H1 (cell line): Measurements from ENCODE around the gene RARRES1. TPM values are rescaled to one million over a fixed set of nuclear protein-coding genes. Genes with fewer than 3 reads are reported as not detected.

ENCODE experiments used
- CTCF ChIA-PET: fragments of 300-600 bp; sonication (Branson Sonifier 250); formaldehyde crosslinking; loops from one replicate; lab custom pipeline; 2021; ENCODE audit not compliant: partially characterized antibody; lab: Charles Lee
- POLR2A ChIA-PET: fragments of 300-600 bp; sonication (Branson Sonifier 250); formaldehyde crosslinking; loops from one replicate; lab custom pipeline; 2021; ENCODE audit warnings: inconsistent platforms; ENCODE audit not compliant: partially characterized antibody; lab: Charles Lee
- DNase-seq, 2 experiments: peaks; one replicate each; pipeline versions ENCODE4 v3.0.0 to v3.0.0-alpha.2; 2010 to 2022; ENCODE audit warnings: low spot score in 2 of 2, low read depth in 1 of 2, mixed read lengths in 1 of 2
- FAIRE-seq: peaks from 2 replicates; lab custom pipeline; 2011; peaks lifted over from hg19 to GRCh38; lab: Jason Lieb, UNC
- H2AFZ ChIP-seq: 2 replicates; pipeline ENCODE4 v1.8.1; 2012; ENCODE audit warnings: low read length, inconsistent platforms
- H2AK5ac ChIP-seq: 2 replicates; pipeline ENCODE4 v1.6.1; 2013; ENCODE audit warnings: low read depth, low read length
- H2BK120ac ChIP-seq: replicated peaks from 2 replicates; pipeline ENCODE3; 2013; ENCODE audit warnings: low read depth, low read length, inconsistent platforms
- H2BK12ac ChIP-seq: 2 replicates; pipeline ENCODE4 v1.6.1; 2013; ENCODE audit warnings: low read depth, low read length
- H2BK15ac ChIP-seq: 2 replicates; pipeline ENCODE4 v1.6.1; 2013; ENCODE audit warnings: low read length
- H2BK20ac ChIP-seq: 2 replicates; pipeline ENCODE4 v1.6.1; 2013; ENCODE audit warnings: low read length
- H2BK5ac ChIP-seq: 2 replicates; pipeline ENCODE4 v1.6.1; 2013; ENCODE audit warnings: low read depth, low read length
- H3K14ac ChIP-seq: 2 replicates; pipeline ENCODE4 v1.6.1; 2013; ENCODE audit warnings: inconsistent platforms; ENCODE audit not compliant: insufficient read length
- H3K18ac ChIP-seq: 2 replicates; pipeline ENCODE4 v1.6.1; 2013; ENCODE audit warnings: low read length; ENCODE audit errors: extremely low read depth
- H3K23ac ChIP-seq: 2 replicates; pipeline ENCODE4 v1.6.1; 2013; ENCODE audit warnings: inconsistent platforms; ENCODE audit not compliant: insufficient read length
- H3K23me2 ChIP-seq: 2 replicates; pipeline ENCODE4 v1.6.1; 2013; ENCODE audit warnings: low read depth, low read length
- H3K27ac ChIP-seq: 2 replicates; pipeline ENCODE4 v1.6.1; 2011; ENCODE audit warnings: low read depth, low read length, inconsistent platforms
- H3K27me3 ChIP-seq, 4 experiments: replicated peaks in 1 of 4; 1 replicate in 1 of 4; 2 replicates in 3 of 4; pipeline versions ENCODE4 v1.6.1 to v1.8.1; 2011 to 2013; ENCODE audit warnings: low read length in 3 of 4, mild to moderate bottlenecking in 3 of 4, inconsistent platforms in 2 of 4, mixed read lengths in 2 of 4, moderate library complexity in 1 of 4; ENCODE audit not compliant: control insufficient read depth in 3 of 4, insufficient read depth in 3 of 4; ENCODE audit errors: extremely low read depth in 1 of 4
- H3K36me3 ChIP-seq, 4 experiments: 2 replicates each; pipeline versions ENCODE4 v1.6.1 to v1.8.1; 2011 to 2013; ENCODE audit warnings: mild to moderate bottlenecking in 4 of 4, low read length in 3 of 4, moderate library complexity in 2 of 4, control low read depth in 1 of 4, inconsistent platforms in 1 of 4; ENCODE audit not compliant: insufficient read depth in 4 of 4, control insufficient read depth in 2 of 4
- H3K4ac ChIP-seq: replicated peaks from 2 replicates; pipeline ENCODE3; 2013; ENCODE audit warnings: low read length, low read depth, mixed read lengths, inconsistent platforms; ENCODE audit not compliant: insufficient read length
- H3K4me1 ChIP-seq, 4 experiments: replicated peaks in 1 of 4; 1 replicate in 1 of 4; 2 replicates in 3 of 4; pipeline versions ENCODE4 v1.6.1 to v1.8.1; 2011 to 2013; ENCODE audit warnings: low read length in 3 of 4, inconsistent platforms in 2 of 4, mixed read lengths in 1 of 4; ENCODE audit not compliant: insufficient read depth in 4 of 4, control insufficient read depth in 3 of 4
- H3K4me2 ChIP-seq, 2 experiments: 2 replicates each; pipeline versions ENCODE4 v1.6.1 to v1.8.1; 2011 to 2013; ENCODE audit warnings: low read depth in 2 of 2, low read length in 2 of 2, control low read depth in 1 of 2, inconsistent platforms in 1 of 2, mild to moderate bottlenecking in 1 of 2; ENCODE audit not compliant: insufficient read depth in 1 of 2
- H3K4me3 ChIP-seq, 4 experiments: fragments of 200-600, 300-600 bp in 1 of 4; sonication (generic), shearing (Covaris generic), sonication (Bioruptor Twin) in 1 of 4; 2 replicates each; pipeline versions ENCODE4 v1.5.1 to v1.8.1; 2011 to 2016; ENCODE audit warnings: low read length in 4 of 4, low read depth in 3 of 4, control low read depth in 2 of 4, inconsistent platforms in 2 of 4, mild to moderate bottlenecking in 2 of 4, mixed read lengths in 1 of 4, moderate library complexity in 1 of 4; ENCODE audit not compliant: insufficient read depth in 2 of 4; ENCODE audit errors: extremely low read depth in 1 of 4
- H3K56ac ChIP-seq: replicated peaks from 2 replicates; pipeline ENCODE3; 2013; ENCODE audit warnings: low read depth, mild to moderate bottlenecking, mixed read lengths, low read length, inconsistent platforms; ENCODE audit not compliant: insufficient read length
- H3K79me1 ChIP-seq: 2 replicates; pipeline ENCODE4 v1.6.1; 2013; ENCODE audit warnings: low read depth, low read length, control low read depth
- H3K79me2 ChIP-seq, 2 experiments: 2 replicates each; pipeline versions ENCODE4 v1.6.1 to v1.8.1; 2012 to 2013; ENCODE audit warnings: low read length in 2 of 2, mild to moderate bottlenecking in 2 of 2, inconsistent platforms in 1 of 2; ENCODE audit not compliant: insufficient read depth in 2 of 2, control insufficient read depth in 1 of 2
- H3K9ac ChIP-seq, 4 experiments: replicated peaks in 1 of 4; 1 replicate in 1 of 4; 2 replicates in 3 of 4; pipeline versions ENCODE4 v1.6.1 to v1.8.1; 2011 to 2013; ENCODE audit warnings: low read depth in 3 of 4, low read length in 3 of 4, control low read depth in 2 of 4, mild to moderate bottlenecking in 2 of 4, moderate library complexity in 2 of 4, inconsistent platforms in 1 of 4; ENCODE audit errors: extremely low read depth in 1 of 4
- H3K9me3 ChIP-seq, 2 experiments: 2 replicates each; pipeline versions ENCODE4 v1.6.1 to v1.8.1; 2012 to 2013; ENCODE audit warnings: mild to moderate bottlenecking in 2 of 2, moderate library complexity in 2 of 2, control low read depth in 1 of 2, inconsistent platforms in 1 of 2, low read depth in 1 of 2, low read length in 1 of 2, mixed read lengths in 1 of 2; ENCODE audit not compliant: insufficient read depth in 2 of 2
- H4K20me1 ChIP-seq, 2 experiments: replicated peaks in 1 of 2; 2 replicates each; pipeline versions ENCODE3 to v1.8.1; 2011 to 2013; ENCODE audit warnings: inconsistent platforms in 2 of 2, low read length in 2 of 2, mild to moderate bottlenecking in 1 of 2; ENCODE audit not compliant: insufficient read depth in 2 of 2, control insufficient read depth in 1 of 2
- H4K5ac ChIP-seq: 2 replicates; pipeline ENCODE4 v1.6.1; 2013; ENCODE audit warnings: low read length, low read depth, mixed read lengths, inconsistent platforms; ENCODE audit not compliant: insufficient read length
- H4K8ac ChIP-seq: 2 replicates; pipeline ENCODE4 v1.8.0; 2013; ENCODE audit warnings: mild to moderate bottlenecking, moderate library complexity, low read length, inconsistent platforms; ENCODE audit not compliant: insufficient read depth; ENCODE audit errors: extremely low read depth
- H4K91ac ChIP-seq: replicated peaks from 2 replicates; pipeline ENCODE3; 2013; ENCODE audit warnings: low read length, mixed read lengths, inconsistent platforms; ENCODE audit not compliant: insufficient read length
- ASH2L ChIP-seq: fragments of 200-600, 300-600 bp; sonication (generic); IDR thresholded peaks from one replicate; pipeline ENCODE4 v1.7.1; 2017; ENCODE audit warnings: low read length
- CTCF ChIP-seq, 3 experiments: IDR thresholded peaks; 1 replicate in 2 of 3; 2 replicates in 1 of 3; pipeline versions ENCODE4 v1.5.1 to v1.6.1; 2011; ENCODE audit warnings: low read length in 3 of 3, mild to moderate bottlenecking in 3 of 3, inconsistent platforms in 2 of 3, low read depth in 1 of 3, moderate library complexity in 1 of 3; ENCODE audit not compliant: insufficient read depth in 1 of 3; ENCODE audit errors: control extremely low read depth in 1 of 3
- KDM1A ChIP-seq: fragments of 200-600, 300-600 bp; sonication (generic); IDR thresholded peaks from 2 replicates; pipeline ENCODE4 v1.7.1; 2016; ENCODE audit warnings: mild to moderate bottlenecking, low read length, borderline replicate concordance
- NANOG ChIP-seq: IDR thresholded peaks from 2 replicates; pipeline ENCODE4 v1.6.1; 2011; ENCODE audit warnings: low read length, low read depth, mild to moderate bottlenecking, inconsistent platforms; ENCODE audit not compliant: insufficient read depth, poor library complexity, severe bottlenecking
- RBBP5 ChIP-seq: IDR thresholded peaks from 2 replicates; pipeline ENCODE4 v1.7.1; 2012; ENCODE audit warnings: low read depth, mild to moderate bottlenecking, inconsistent platforms, low read length, moderate library complexity, borderline replicate concordance
- RXRA ChIP-seq: IDR thresholded peaks from 2 replicates; pipeline ENCODE4 v1.6.1; 2011; ENCODE audit warnings: low read depth, mild to moderate bottlenecking, low read length, moderate library complexity; ENCODE audit not compliant: insufficient read depth
- SAP30 ChIP-seq: fragments of 300-600 bp; sonication (generic); IDR thresholded peaks from 2 replicates; pipeline ENCODE4 v1.7.1; 2012; ENCODE audit warnings: low read length, moderate library complexity, mild to moderate bottlenecking, inconsistent platforms; ENCODE audit not compliant: insufficient read depth, insufficient replicate concordance
- SP1 ChIP-seq: IDR thresholded peaks from 2 replicates; pipeline ENCODE4 v1.6.1; 2011; ENCODE audit warnings: low read depth, low read length
- SP2 ChIP-seq: IDR thresholded peaks from 2 replicates; pipeline ENCODE4 v1.6.1; 2012; ENCODE audit warnings: mild to moderate bottlenecking, low read length, inconsistent platforms
- YY1 ChIP-seq: IDR thresholded peaks from 2 replicates; pipeline ENCODE4 v1.6.1; 2011; ENCODE audit warnings: low read depth, mild to moderate bottlenecking, low read length
- WGBS, 2 experiments: shearing (Covaris generic) in 1 of 2; methylation state at CpG; one replicate each; pipeline versions ENCODE4 v1.1.6 to v1.1.7; 2013 to 2015; ENCODE audit warnings: low lambda C conversion rate in 2 of 2, mixed read lengths in 2 of 2, inconsistent platforms in 1 of 2, low coverage in 1 of 2, missing lambda C conversion rate in 1 of 2; ENCODE audit not compliant: insufficient replicate concordance in 2 of 2, insufficient coverage in 1 of 2, insufficient read length in 1 of 2; ENCODE audit errors: extremely low coverage in 1 of 2, missing lambda C conversion rate in 1 of 2; 5-methylcytosine and 5-hydroxymethylcytosine counted together
- polyA plus RNA-seq, 7 experiments: library from polyadenylated mRNA; depleted of rRNA in 3 of 7; stranded (reverse) in 5 of 7; unstranded in 2 of 7; fragments of >200 nt in 5 of 7; fragments of 200-250 nt in 2 of 7; gene quantifications; 1 replicate in 5 of 7; 2 replicates in 1 of 7; 4 replicates in 1 of 7; pipeline versions ENCODE4 v1.2.1 to v1.2.3, GENCODE V29; 2011 to 2013; ENCODE audit warnings: missing spikeins in 2 of 7, mixed read lengths in 2 of 7
- total RNA-seq: library from RNA; stranded (reverse); fragmentation: NEBNext Ultra II Directional; extraction: Animal tissue kit (Norgen Biotek cat#: 25700); gene quantifications from 2 replicates; pipeline ENCODE4 v1.2.1, GENCODE V29; 2021

RARRES1 gene
- total and polyA plus RNA-seq, 2 of the 8 experiments (the other 6 are each of a cell fraction or from before 2014, with no cell fraction given): 0.26 to 0.71 TPM

- Histone ChIP-seq H4K8ac (no peak overlapping the region), H2BK120ac (no peak overlapping the region), H3K9ac (no peak overlapping the region), H3K18ac (no peak overlapping the region), H3K79me2 (no peaks in the 10 kb centered on the region), H3K4me2 (no peak overlapping the region), H2BK15ac (no peak overlapping the region), H3K27ac (no peak overlapping the region), H3K4me3 (no peak overlapping the region), H3K27me3 (no peaks in the 10 kb centered on the region), H4K91ac (no peak overlapping the region), H2AK5ac (no peak overlapping the region), H3K23ac (no peak overlapping the region), H3K36me3 (no peaks in the 10 kb centered on the region), H3K4me1 (no peaks in the 10 kb centered on the region), H3K79me1 (no peaks in the 10 kb centered on the region), H3K14ac (no peak overlapping the region), H3K4ac (no peak overlapping the region), H4K5ac (no peak overlapping the region), H2BK20ac (no peak overlapping the region), H4K20me1 (no peaks in the 10 kb centered on the region), H2BK5ac (no peak overlapping the region), H2BK12ac (no peak overlapping the region), H2AFZ (no peak overlapping the region), H3K9me3 (no peaks in the 10 kb centered on the region), H3K56ac (no peak overlapping the region), H3K23me2 (no peaks in the 10 kb centered on the region)
- POLR2A ChIA-PET: no interaction called here
- 86% methylated on average over 3 of the region's 3 CpGs; no CpG with 5 or more reads in 1 of the 2 experiments for WGBS, 2 experiments
- CTCF ChIA-PET: interaction anchor here (1.0 to 4.9 kb wide), 6 partner anchors 8 to 117 kb away, joined by 3 to 25 read pairs (median 6); partner anchors contain the start of gene GFM1
- FAIRE-seq: no peak
- no peak for DNase-seq
- TF ChIP-seq SP1 (no peak), ASH2L (no peak), NANOG (no peak), RXRA (no peak), KDM1A (no peak), SP2 (no peak), YY1 (no peak), SAP30 (no peak), RBBP5 (no peak), CTCF (IDR thresholded peaks at IDR 0.05; ENCODE audit: control extremely low read depth in 1 of 3, insufficient read depth in 1 of 3, low read depth in 1 of 3, low read length in 3 of 3) (no peak)
Observed at GRCh38 chr3:158761350-158761749, 29.1 kb upstream of the RARRES1 start.
